ENCODE results near the gene PRKN. TPM values are rescaled to one million over a fixed set of nuclear protein-coding genes. Genes with fewer than 3 reads are reported as not detected.

Gene PRKN
- polyA plus RNA-seq, 3 donors, result 8.1 to 15.1 (median 11.4) TPM

GRCh38 chr6:162085561-162085960 lies 642.0 kb downstream of the PRKN start:
- DNase-seq (ENCODE audit: extremely low read depth in 1 of 11, low read depth in 9 of 11, low spot score in 4 of 11), result no peak

DNA sequence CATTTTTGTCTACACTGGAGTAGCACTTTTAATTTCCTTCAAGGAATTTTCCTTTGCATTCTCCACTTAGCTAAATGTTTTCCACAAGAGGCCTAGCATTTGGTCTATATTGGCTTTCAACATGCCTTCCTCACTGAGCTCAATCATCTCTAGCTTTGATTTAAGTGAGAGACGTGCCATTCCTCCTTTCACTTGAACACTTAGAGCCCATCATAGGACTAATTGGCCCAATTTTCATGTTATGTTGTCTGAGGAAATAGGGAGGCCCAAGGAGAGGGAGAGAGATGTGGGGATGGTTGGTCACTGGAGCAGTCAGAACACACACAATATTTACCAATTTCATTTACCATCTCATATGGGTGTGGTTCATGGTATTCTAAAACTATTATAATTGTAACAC lies 645.0 kb downstream of the PRKN start:
- DNase-seq (ENCODE audit: extremely low read depth in 1 of 11, low read depth in 9 of 11, low spot score in 4 of 11), result no peak

DNA sequence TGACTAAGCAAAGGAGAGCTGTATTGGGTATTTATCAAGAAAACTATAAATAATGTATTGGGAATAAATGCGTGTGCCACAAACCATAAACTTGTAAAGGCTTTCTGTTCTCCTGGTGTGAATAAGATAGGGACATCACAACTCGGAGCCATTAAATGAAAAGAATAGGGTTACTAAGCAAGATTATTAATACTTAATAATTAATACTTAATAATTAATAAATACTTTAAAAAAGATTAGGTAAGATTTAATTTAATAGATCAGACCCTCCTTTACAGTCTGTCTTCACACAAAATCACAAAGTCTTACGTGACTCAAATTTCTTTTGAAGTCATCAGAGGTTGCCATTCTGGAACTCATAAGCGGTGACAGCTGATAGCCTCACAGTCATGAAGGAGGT lies 648.9 kb downstream of the PRKN start:
- no peak for DNase-seq (ENCODE audit: extremely low read depth in 1 of 11, low read depth in 9 of 11, low spot score in 4 of 11)

DNA sequence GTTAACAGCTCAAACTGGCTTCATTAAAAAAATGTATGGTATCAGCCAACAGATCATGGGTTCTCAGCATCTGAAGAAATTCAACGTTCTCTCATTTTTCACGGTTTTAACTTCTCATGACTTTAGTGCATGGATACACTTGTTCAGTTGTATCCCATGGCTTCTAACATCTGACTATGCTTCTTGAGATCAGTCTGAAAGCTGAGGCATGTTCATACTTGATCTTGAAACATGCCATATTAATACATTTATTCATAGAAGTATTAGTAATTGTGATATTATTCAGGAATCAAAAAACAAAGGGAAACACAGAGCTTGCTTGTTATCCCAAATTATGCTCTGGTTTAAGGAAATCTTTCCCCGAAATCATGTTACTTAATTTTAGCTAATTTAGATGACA lies 649.4 kb downstream of the PRKN start:
- no peak for DNase-seq (ENCODE audit: extremely low read depth in 1 of 11, low read depth in 9 of 11, low spot score in 4 of 11)

- no peak for DNase-seq (ENCODE audit: extremely low read depth in 1 of 11, low read depth in 9 of 11, low spot score in 4 of 11)
Observed at GRCh38 chr6:162076816-162077215, 650.8 kb downstream of the PRKN start.

GRCh38 chr6:162074641-162075275 lies 652.8 kb downstream of the PRKN start:
- no peak for DNase-seq (ENCODE audit: extremely low read depth in 1 of 11, low read depth in 9 of 11, low spot score in 4 of 11)

DNA sequence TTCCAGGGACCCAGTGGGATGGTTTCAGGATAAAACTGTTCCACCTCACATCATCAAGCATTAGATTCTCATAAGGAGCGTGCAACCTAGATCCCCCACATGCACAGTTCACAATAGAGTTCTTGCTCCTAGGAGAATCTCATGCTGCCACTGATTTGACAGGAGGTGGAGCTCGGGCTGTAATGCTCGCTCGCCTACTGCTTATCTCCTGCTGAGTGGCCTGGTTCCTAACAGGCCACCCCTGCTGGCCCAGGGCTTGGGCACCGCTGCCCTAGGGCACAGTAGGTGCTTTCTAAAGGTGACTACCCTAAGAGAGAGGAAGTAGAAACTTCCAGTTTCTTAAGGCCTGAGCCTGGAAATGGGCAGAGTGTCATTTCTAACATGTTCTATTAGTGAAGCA lies 656.9 kb downstream of the PRKN start:
- no peak for DNase-seq (ENCODE audit: extremely low read depth in 1 of 11, low read depth in 9 of 11, low spot score in 4 of 11)

GRCh38 chr6:162069995-162070394 lies 657.6 kb downstream of the PRKN start:
- no peak for DNase-seq (ENCODE audit: extremely low read depth in 1 of 11, low read depth in 9 of 11, low spot score in 4 of 11)

GRCh38 chr6:162068340-162068739 lies 659.2 kb downstream of the PRKN start:
- DNase-seq (ENCODE audit: extremely low read depth in 1 of 11, low read depth in 9 of 11, low spot score in 4 of 11), result no peak

DNA sequence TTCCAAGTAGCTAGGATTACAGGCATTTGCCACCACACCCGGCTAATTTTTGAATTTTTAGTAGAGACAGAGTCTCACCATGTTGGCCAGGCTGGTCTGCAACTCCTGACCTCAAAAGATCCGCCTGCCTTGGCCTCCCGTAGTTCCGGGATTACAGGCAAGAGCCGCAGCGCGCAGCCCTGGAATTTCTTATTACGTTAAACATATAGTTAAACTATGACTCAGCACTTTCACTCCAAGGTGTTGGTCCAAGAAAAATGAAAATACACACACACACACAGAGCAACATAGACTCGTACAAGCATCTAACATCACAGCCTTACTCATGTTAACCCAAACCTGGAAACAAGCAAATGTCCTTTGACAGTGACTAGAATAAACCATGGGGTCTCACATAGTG lies 663.9 kb downstream of the PRKN start:
- DNase-seq (ENCODE audit: extremely low read depth in 1 of 11, low read depth in 9 of 11, low spot score in 4 of 11), result no peak

DNA sequence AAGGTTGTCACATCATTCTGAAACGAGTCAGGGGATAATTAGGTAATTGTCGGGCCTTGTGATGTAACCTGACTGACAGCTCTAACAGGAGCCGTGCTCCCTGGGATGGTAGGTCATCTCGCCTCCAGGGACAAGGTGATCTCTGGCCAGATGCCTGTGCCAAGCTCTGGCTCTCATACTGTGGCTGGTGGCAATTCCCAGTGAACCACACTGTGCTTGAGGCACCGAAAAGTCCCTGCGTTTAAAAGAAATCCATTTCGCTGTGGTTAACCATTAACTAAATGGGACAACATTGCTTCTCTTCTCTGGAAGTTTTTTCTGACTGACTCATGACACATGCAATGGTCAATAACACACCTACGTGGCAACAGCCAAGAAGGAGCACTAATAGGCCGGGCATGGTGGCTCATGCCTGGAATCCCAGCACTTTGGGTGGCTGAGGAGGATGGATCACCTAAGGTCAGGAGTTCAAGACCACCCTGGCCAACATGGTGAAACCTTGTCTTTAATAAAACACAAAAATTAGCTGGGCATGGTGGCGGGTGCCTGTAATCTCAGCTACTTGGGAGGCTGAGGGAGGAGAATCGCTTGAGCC lies 669.2 kb downstream of the PRKN start:
- peak in 6 of 11 donors; percentile 8 to 29 (median 12) for DNase-seq (ENCODE audit: extremely low read depth in 1 of 11, low read depth in 9 of 11, low spot score in 4 of 11)

DNA sequence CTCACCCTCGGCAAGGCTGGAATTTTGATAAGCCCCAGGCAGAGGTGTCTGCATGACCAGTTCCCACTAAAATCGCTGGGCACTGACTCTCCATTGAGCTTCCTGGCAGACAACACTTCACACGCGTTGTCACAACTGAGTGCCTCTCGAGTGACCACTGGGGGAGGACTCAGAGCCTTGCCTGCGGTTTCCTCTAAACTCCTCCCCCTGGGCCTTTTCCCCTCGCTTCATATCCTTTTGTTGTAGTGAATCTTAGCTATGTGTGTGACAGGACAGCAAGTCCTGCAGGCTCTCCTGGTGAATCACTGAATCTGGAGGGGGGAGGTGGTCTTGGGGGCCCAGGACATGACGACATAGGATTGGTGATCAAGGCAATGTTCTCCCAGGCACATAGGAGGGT lies 670.8 kb downstream of the PRKN start:
- DNase-seq (ENCODE audit: extremely low read depth in 1 of 11, low read depth in 9 of 11, low spot score in 4 of 11), result peak in 1 of 11 donors; percentile 5

DNA sequence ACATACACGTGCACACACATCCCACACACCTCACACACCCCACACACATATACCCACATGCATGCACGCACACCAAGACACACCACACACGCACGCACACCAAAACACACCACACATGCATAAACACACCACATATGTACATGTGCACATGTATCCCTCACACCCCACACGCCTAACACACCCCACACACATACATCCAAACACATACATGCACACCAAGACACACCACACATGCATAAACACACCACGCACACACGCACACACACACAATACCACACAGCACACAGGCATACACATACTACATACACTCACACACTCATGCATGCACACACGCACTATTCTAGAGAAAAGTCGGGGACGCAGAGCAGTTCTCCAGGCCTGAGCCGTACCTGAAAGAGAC lies 671.5 kb downstream of the PRKN start:
- DNase-seq (ENCODE audit: extremely low read depth in 1 of 11, low read depth in 9 of 11, low spot score in 4 of 11), result no peak

DNA sequence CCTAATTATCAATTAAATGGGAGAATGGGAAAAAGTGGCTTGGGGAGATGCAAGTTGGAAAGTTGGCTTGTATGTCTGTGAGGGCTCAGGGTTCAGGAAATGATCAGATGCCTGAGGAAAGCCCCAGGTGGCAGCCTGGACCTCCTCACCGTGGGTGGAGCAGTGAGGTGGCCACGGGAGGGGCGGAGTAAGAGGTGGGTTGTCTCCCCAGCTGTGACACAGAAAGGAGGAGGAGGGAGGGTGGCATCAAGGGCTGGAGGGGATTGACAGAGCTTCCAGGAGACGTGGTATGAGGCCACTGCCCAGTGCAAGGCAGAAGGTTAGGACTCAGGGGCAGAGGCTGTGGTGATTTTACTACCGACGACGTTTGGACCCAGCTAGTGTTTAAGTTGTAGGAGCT lies 672.2 kb downstream of the PRKN start:
- no peak for DNase-seq (ENCODE audit: extremely low read depth in 1 of 11, low read depth in 9 of 11, low spot score in 4 of 11)

DNA sequence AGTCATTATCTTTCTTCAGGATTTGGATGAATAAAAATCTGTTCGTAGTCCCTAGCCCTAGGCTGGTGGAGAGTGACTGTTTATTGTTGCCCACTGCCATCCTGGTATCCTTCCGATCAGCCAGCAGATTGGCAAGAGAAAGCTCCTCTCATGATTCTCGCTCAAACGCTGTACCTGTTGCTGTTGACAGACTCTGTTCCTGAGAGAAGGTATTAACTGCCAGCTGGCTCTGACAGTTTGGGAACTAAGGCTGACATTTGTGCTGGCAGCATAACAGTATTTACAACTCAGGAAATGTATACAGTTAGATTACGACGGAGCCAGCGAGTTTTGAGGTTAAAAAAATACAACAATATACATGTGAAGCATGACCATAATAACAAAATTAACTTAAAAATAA lies 674.5 kb downstream of the PRKN start:
- no peak for DNase-seq (ENCODE audit: extremely low read depth in 1 of 11, low read depth in 9 of 11, low spot score in 4 of 11)

DNA sequence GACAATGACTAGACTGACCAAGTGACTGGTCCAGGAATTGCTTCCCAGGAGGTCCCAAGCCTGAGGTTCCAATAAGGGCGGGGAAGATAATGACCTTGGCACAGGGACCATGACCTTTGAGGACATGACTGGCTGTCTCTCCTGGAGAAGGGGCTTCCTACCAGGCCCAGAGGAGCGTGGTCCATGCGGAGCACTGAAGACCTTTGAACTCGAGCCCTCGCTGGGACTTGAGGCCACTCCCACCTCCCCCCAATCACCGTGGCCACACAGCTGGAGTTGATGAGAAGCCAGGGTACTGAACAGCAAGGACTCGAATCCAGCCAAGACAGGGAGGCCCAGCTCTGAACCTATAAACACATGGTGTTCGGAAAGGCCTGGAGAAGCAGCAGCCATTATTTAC lies 677.0 kb downstream of the PRKN start:
- DNase-seq (ENCODE audit: extremely low read depth in 1 of 11, low read depth in 9 of 11, low spot score in 4 of 11), result no peak

DNA sequence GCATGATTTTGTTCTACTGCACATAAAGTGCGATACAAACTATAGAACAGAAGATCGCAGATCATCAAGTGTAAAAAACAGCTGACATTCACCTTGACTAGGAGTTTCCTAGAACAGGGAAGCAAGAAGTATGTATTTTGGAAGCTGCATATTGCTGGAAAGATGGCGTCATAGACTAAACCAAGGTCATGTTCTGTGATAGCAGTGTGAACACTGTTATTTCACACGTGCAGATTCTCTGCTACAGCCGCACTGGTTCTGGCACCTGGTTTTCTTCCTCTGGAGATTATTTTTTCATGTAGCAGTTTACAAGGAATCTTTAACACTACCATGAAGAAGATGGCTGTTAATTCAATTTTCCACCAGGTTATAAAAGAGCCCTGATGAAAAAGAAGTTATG lies 681.2 kb downstream of the PRKN start:
- DNase-seq (ENCODE audit: extremely low read depth in 1 of 11, low read depth in 9 of 11, low spot score in 4 of 11), result no peak

GRCh38 chr6:162032620-162033019 lies 694.9 kb downstream of the PRKN start:
- no peak for DNase-seq (ENCODE audit: extremely low read depth in 1 of 11, low read depth in 9 of 11, low spot score in 4 of 11)

DNA sequence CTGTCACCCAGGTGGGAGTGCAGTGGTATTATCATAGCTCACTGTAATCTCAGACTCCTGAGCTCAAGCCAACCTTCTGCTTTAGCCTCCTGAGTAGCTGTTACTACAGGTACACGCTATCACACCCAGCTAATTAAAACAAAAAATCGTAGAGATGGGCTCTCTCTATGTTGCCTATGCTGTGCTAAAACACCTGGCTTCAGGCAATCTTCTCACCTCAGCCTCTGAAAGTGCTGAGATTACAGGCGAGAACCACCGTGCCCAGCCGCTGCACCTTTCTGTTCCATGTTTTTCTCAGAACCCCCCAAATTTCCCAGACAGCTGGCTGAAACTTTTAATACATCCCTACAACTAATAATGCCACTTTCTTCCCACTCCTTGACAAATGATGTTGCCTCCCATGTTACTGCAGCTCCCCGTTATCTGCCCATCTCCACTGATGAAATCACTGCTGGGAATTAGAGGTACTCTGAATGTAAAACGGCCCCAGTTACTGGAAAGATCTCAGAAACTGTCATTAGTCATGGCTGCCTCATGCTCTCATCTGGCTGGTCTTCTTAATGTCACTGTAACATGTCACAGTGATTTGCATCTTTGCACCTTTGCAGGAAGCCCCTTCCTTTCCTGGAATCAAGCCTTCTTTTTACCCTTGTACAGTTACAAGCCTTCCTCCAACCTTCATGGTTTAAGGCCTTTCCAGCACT lies 697.5 kb downstream of the PRKN start:
- DNase-seq (ENCODE audit: extremely low read depth in 1 of 11, low read depth in 9 of 11, low spot score in 4 of 11), result no peak

DNA sequence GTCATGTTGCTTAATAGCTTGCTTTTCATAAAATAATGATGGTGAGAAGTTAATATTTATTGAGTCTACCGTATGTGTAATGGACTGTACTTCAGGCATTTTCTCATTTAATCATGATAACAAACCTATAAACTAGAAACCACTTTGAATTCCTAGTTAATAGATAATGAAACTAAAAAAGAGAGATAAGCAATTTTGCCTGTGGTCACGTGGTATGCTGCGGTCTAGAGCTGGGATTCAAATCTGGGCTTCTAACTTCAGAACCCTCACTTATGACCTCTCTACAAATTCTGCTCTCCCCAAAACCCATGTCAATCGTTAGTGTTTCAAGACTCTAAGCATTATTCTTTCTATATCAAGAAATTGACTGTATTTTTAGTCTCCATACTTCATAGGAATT lies 700.7 kb downstream of the PRKN start:
- DNase-seq (ENCODE audit: extremely low read depth in 1 of 11, low read depth in 9 of 11, low spot score in 4 of 11), result no peak

DNA sequence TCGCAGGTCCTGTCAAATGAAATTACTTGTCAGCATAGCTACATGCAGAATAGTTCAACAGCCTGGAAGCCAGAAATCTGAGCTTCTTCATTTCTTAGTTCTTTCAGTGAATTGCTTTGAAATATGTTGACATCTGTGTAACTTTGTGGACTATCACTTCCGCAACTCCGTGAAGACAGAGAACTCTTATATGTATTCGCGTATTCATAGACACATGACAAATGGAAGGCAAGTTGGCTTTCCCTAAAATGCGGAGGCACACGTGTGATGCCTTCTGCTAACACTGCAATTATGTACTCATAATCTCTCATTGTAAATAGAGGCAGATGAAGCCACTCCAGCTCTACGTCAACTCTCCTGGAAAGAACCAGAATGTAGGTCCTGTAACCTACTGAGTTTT lies 701.5 kb downstream of the PRKN start:
- no peak for DNase-seq (ENCODE audit: extremely low read depth in 1 of 11, low read depth in 9 of 11, low spot score in 4 of 11)
